AG04450 (cell line): ENCODE results near the gene ASB6. TPM values are rescaled to one million over a fixed set of nuclear protein-coding genes. Genes with fewer than 3 reads are reported as not detected.

Experiments
- CTCF ChIA-PET: fragments of 300-600, 350-600 bp; formaldehyde crosslinking; extraction: SDS; loops from one replicate; lab custom pipeline; 2022; ENCODE audit warnings: antibody characterized with exemption, inconsistent platforms; lab: Charles Lee
- POLR2A ChIA-PET: fragments of 350-600 bp; formaldehyde crosslinking; extraction: SDS; loops from one replicate; lab custom pipeline; 2021; ENCODE audit warnings: antibody characterized with exemption, inconsistent platforms; lab: Yijun Ruan, JAX
- DNase-seq: peaks from one replicate; pipeline ENCODE4 v3.0.0-alpha.2; 2011; ENCODE audit warnings: low read depth, low spot score
- H3K27ac ChIP-seq: one replicate; pipeline ENCODE4 v1.5.1; 2012; ENCODE audit warnings: low read depth, low read length, control low read depth
- H3K27me3 ChIP-seq: one replicate; pipeline ENCODE4 v1.6.0; 2012; ENCODE audit warnings: low read length; ENCODE audit not compliant: control insufficient read depth, insufficient read depth
- H3K4me3 ChIP-seq: 2 replicates; pipeline ENCODE4 v1.5.1; 2011; ENCODE audit warnings: mild to moderate bottlenecking, low read depth, low read length, control low read depth
- H3K9me3 ChIP-seq: 2 replicates; pipeline ENCODE4 v1.5.1; 2012; ENCODE audit warnings: low read length; ENCODE audit not compliant: control insufficient read depth, insufficient read depth
- polyA plus RNA-seq: library from polyadenylated mRNA; depleted of rRNA; stranded (reverse); fragments of >200 nt; gene quantifications from 2 replicates; pipeline ENCODE4 v1.2.3, GENCODE V29; 2011
- TF ChIP-seq, protein P1 (sequence below): IDR thresholded peaks from 2 replicates; pipeline ENCODE4 v1.5.1; 2011; ENCODE audit warnings: low read depth, low read length, control low read depth, inconsistent platforms

ASB6 gene
- polyA plus RNA-seq, 1 experiment = 11.6 TPM

- DNase-seq = no peak
- TF ChIP-seq, protein P1, sequence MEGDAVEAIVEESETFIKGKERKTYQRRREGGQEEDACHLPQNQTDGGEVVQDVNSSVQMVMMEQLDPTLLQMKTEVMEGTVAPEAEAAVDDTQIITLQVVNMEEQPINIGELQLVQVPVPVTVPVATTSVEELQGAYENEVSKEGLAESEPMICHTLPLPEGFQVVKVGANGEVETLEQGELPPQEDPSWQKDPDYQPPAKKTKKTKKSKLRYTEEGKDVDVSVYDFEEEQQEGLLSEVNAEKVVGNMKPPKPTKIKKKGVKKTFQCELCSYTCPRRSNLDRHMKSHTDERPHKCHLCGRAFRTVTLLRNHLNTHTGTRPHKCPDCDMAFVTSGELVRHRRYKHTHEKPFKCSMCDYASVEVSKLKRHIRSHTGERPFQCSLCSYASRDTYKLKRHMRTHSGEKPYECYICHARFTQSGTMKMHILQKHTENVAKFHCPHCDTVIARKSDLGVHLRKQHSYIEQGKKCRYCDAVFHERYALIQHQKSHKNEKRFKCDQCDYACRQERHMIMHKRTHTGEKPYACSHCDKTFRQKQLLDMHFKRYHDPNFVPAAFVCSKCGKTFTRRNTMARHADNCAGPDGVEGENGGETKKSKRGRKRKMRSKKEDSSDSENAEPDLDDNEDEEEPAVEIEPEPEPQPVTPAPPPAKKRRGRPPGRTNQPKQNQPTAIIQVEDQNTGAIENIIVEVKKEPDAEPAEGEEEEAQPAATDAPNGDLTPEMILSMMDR = no peak
- H3K4me3 ChIP-seq = no peak overlapping the region
- CTCF ChIA-PET = no interaction called here
- no peaks in the 10 kb centered on the region; the same call in 1 of the 2 replicates for H3K9me3 ChIP-seq
- no peaks in the 10 kb centered on the region for H3K27me3 ChIP-seq
- POLR2A ChIA-PET = interaction anchor here (0.6 kb wide), 1 partner anchor 16 kb away, joined by 3 read pairs; no protein-coding TSS in a partner anchor
- H3K27ac ChIP-seq = no peak overlapping the region
Observed at GRCh38 chr9:129650680-129651235, 8.8 kb upstream of the ASB6 start.

GRCh38 chr9:129649726-129650679, 8.1 kb upstream of the ASB6 start:
- ChIA-PET POLR2A (no interaction called here), CTCF (no interaction called here)
- TF ChIP-seq, protein P1 = no peak

DNA sequence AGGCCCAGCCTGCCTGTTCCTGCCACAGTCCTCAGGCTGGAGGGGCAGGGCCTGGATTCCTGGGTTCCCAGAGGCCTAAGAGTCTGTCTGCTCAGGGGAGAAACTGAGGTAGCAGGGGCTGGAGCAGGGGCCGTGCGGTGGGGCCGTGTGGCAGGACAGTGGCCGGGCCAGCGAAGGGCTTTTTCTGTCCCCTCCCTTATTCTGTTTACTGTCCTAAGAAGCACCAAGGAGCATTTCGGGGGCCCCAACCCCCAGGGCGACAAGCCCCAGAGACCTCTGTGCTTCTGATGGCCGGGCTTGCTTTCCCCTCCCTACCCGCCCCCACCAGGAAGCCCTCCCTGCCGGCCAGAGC, 6.8 kb upstream of the ASB6 start:
- H3K4me3 ChIP-seq = no peak overlapping the region
- no peak for DNase-seq
- H3K9me3 ChIP-seq = no peaks in the 10 kb centered on the region; the same call in 1 of the 2 replicates
- H3K27me3 ChIP-seq = no peaks in the 10 kb centered on the region
- no peak overlapping the region for H3K27ac ChIP-seq
- CTCF ChIA-PET = no interaction called here
- POLR2A ChIA-PET = no interaction called here
- TF ChIP-seq, protein P1 = no peak

More at GRCh38 chr9:129649726-129650679, 8.1 kb upstream of the ASB6 start:
- Histone ChIP-seq H3K27ac (no peak overlapping the region), H3K27me3 (no peaks in the 10 kb centered on the region), H3K4me3 (no peak overlapping the region), H3K9me3 (no peaks in the 10 kb centered on the region; the same call in 1 of the 2 replicates)
- DNase-seq = no peak

DNA sequence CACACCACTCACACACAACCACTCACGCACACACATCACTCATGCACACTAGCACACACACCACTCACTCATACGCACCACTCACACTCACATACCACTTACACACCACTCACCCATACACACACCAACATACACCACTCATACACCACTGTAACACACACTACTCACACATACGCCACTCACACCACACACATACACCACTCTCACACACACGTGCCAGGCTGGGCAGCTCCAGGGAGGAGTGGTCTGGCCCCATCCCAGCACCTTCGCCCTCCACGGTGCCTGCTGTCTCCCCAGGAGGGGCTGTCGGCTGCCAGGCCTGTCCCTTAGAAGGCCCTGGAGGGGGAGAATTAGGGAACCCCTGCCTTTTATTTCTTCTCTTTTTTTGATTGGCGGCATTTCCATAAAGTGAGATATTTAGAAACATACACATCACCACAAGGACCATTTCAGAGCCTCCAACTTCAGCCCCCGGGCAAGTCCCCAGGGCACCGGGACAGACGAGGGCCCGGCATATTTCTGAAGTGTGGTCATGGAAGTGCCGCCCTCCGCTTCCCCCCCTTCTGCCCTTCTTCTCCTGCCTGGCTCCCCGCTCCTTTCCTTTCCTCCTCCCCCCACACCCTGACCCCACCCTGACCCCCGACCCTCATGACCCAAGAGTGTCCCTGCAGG, 6.3 kb upstream of the ASB6 start:
- no peak for DNase-seq
- Histone ChIP-seq H3K27me3 (no peaks in the 10 kb centered on the region), H3K9me3 (no peaks in the 10 kb centered on the region; the same call in 1 of the 2 replicates), H3K4me3 (no peak overlapping the region), H3K27ac (no peak overlapping the region)
- ChIA-PET CTCF (no interaction called here), POLR2A (no interaction called here)
- TF ChIP-seq, protein P1 = no peak
